H1 (cell line): ENCODE measurements around the gene KLHL29.

ENCODE experiments used
- E2F6 ChIP-seq: IDR thresholded peaks from 2 replicates; pipeline ENCODE4 v1.6.1; 2012; ENCODE audit warnings: inconsistent platforms
- EGR1 ChIP-seq: IDR thresholded peaks from 2 replicates; pipeline ENCODE4 v1.6.1; 2011; ENCODE audit warnings: low read depth, low read length, borderline replicate concordance
- EP300 ChIP-seq, 2 experiments: IDR thresholded peaks; 1 replicate in 1 of 2; 2 replicates in 1 of 2; pipeline ENCODE4 v1.6.1; 2011 to 2012; ENCODE audit warnings: low read depth in 2 of 2, low read length in 2 of 2, mild to moderate bottlenecking in 2 of 2, borderline replicate concordance in 1 of 2, inconsistent platforms in 1 of 2, moderate library complexity in 1 of 2
- JUN ChIP-seq: IDR thresholded peaks from 2 replicates; pipeline ENCODE4 v1.6.1; 2011; ENCODE audit warnings: low read depth, mild to moderate bottlenecking, improper control_type of control experiment, low read length
- MAX ChIP-seq: IDR thresholded peaks from 2 replicates; pipeline ENCODE4 v1.6.1; 2012; ENCODE audit warnings: inconsistent platforms
- NRF1 ChIP-seq: IDR thresholded peaks from 2 replicates; pipeline ENCODE4 v1.6.1; 2011; ENCODE audit warnings: mild to moderate bottlenecking, low read depth, low read length, improper control_type of control experiment
- POLR2A ChIP-seq, 2 experiments: IDR thresholded peaks; 1 replicate in 1 of 2; 2 replicates in 1 of 2; pipeline ENCODE4 v1.6.1; 2011; ENCODE audit warnings: low read depth in 2 of 2, low read length in 2 of 2, mild to moderate bottlenecking in 2 of 2; ENCODE audit errors: control extremely low read depth in 1 of 2
- SIN3A ChIP-seq, 2 experiments: IDR thresholded peaks in 1 of 2; conservative IDR thresholded peaks in 1 of 2; 2 replicates each; pipeline ENCODE4 v1.6.1; 2011 to 2012; ENCODE audit warnings: low read length in 2 of 2, improper control_type of control experiment in 1 of 2, low read depth in 1 of 2, mild to moderate bottlenecking in 1 of 2
- YY1 ChIP-seq: IDR thresholded peaks from 2 replicates; pipeline ENCODE4 v1.6.1; 2011; ENCODE audit warnings: low read depth, mild to moderate bottlenecking, low read length
- TF ChIP-seq, protein P1 (sequence below), 3 experiments: IDR thresholded peaks; 1 replicate in 2 of 3; 2 replicates in 1 of 3; pipeline versions ENCODE4 v1.5.1 to v1.6.1; 2011; ENCODE audit warnings: low read length in 3 of 3, mild to moderate bottlenecking in 3 of 3, inconsistent platforms in 2 of 3, low read depth in 1 of 3, moderate library complexity in 1 of 3; ENCODE audit not compliant: insufficient read depth in 1 of 3; ENCODE audit errors: control extremely low read depth in 1 of 3

DNA sequence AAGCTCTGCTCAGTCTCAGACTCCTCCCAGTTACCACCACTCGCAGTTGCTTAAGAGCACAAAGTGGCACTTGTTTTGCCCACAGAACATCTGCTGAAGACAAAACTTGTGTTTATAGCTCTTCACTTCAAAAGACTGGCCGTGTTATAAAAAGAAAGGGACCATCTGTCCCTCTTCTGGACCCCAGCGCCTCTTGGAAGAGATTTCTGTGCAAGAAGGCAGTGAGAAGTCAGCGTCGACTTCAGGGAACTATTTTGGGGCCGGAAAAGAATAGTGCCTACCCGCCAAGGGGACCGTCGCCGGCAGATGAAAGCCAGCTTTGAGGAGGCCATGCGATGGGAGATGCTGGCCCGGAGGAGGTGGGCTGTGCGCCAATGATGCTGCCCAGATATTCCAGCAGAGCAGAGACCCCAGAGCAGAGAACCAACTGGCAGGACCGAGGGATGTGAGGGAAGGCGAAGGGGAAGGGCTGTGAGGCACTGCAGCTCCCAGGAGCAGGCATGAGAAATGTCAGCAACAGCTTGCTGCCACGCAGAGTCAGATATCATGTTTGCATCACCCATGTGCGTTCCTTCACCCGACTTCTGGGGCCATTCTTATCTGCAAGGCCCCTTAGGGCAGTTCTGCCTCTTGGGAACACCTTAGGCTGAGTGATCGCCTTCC lies 271.1 kb downstream of the KLHL29 start:
- TF ChIP-seq EP300 (IDR thresholded peaks at IDR 0.05; ENCODE audit: borderline replicate concordance in 1 of 2, low read depth in 2 of 2, low read length in 2 of 2) (no peak), SIN3A (conservative IDR thresholded peaks at IDR 0.05 in 1 of 2, IDR thresholded peaks at IDR 0.05 in 1 of 2; ENCODE audit: low read depth in 1 of 2, low read length in 2 of 2) (no peak), POLR2A (IDR thresholded peaks at IDR 0.05; ENCODE audit: control extremely low read depth in 1 of 2, low read depth in 2 of 2, low read length in 2 of 2) (no peak), NRF1 (no peak), E2F6 (no peak), MAX (no peak), EGR1 (no peak), YY1 (no peak), JUN (no peak)
- TF ChIP-seq, protein P1, sequence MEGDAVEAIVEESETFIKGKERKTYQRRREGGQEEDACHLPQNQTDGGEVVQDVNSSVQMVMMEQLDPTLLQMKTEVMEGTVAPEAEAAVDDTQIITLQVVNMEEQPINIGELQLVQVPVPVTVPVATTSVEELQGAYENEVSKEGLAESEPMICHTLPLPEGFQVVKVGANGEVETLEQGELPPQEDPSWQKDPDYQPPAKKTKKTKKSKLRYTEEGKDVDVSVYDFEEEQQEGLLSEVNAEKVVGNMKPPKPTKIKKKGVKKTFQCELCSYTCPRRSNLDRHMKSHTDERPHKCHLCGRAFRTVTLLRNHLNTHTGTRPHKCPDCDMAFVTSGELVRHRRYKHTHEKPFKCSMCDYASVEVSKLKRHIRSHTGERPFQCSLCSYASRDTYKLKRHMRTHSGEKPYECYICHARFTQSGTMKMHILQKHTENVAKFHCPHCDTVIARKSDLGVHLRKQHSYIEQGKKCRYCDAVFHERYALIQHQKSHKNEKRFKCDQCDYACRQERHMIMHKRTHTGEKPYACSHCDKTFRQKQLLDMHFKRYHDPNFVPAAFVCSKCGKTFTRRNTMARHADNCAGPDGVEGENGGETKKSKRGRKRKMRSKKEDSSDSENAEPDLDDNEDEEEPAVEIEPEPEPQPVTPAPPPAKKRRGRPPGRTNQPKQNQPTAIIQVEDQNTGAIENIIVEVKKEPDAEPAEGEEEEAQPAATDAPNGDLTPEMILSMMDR (IDR thresholded peaks at IDR 0.05; ENCODE audit: control extremely low read depth in 1 of 3, insufficient read depth in 1 of 3, low read depth in 1 of 3, low read length in 3 of 3), result no peak
